Heart right ventricle (tissue), 16 donors: Measurements from ENCODE around the gene CSKMT. TPM values are rescaled to one million over a fixed set of nuclear protein-coding genes. Genes with fewer than 3 reads are reported as not detected.

ENCODE experiments used
- ATAC-seq, 8 donors: fragments of 200-7000 bp; cut with Tn5 transposase; one replicate each; pipeline ENCODE4 v1.9.1; 2020; ENCODE audit warnings: mild to moderate bottlenecking in 8 of 8, moderate library complexity in 8 of 8, moderate number of reproducible peaks in 1 of 8
- DNase-seq, 2 donors: peaks; one replicate each; pipeline ENCODE4 v3.0.0-alpha.2; 2020
- H3K27ac ChIP-seq, 10 donors: fragments of 200-600 bp; sonication (generic) in 2 of 10; one replicate each; pipeline versions ENCODE4 v1.5.0 to v1.8.0; 2020 to 2022; ENCODE audit warnings: mild to moderate bottlenecking in 3 of 10
- H3K27me3 ChIP-seq, 7 donors: fragments of 200-600 bp; one replicate each; pipeline ENCODE4 v1.8.0; 2021 to 2022; ENCODE audit warnings: mild to moderate bottlenecking in 2 of 7
- H3K36me3 ChIP-seq, 9 donors: fragments of 200-600 bp; sonication (generic) in 1 of 9; one replicate each; pipeline versions ENCODE4 v1.5.0 to v1.8.0; 2020 to 2022; ENCODE audit warnings: mild to moderate bottlenecking in 2 of 9
- H3K4me1 ChIP-seq, 9 donors: fragments of 200-600 bp; sonication (generic) in 1 of 9; one replicate each; pipeline versions ENCODE4 v1.5.0 to v1.8.0; 2020 to 2022; ENCODE audit warnings: mild to moderate bottlenecking in 4 of 9
- H3K4me3 ChIP-seq, 10 donors: fragments of 200-600 bp; sonication (generic) in 2 of 10; one replicate each; pipeline versions ENCODE4 v1.5.0 to v1.8.0; 2020 to 2022; ENCODE audit warnings: mild to moderate bottlenecking in 7 of 10, moderate library complexity in 2 of 10
- H3K9me3 ChIP-seq, 11 donors: fragments of 200-600 bp in 10 of 11; sonication (generic) in 2 of 11; one replicate each; pipeline versions ENCODE4 v1.5.0 to v1.8.0; 2013 to 2022; ENCODE audit warnings: mild to moderate bottlenecking in 2 of 11, control low read depth in 1 of 11, moderate library complexity in 1 of 11
- WGBS, 2 donors: extraction: QIAGEN DNeasy Blood & Tissue Kit; methylation state at CpG; one replicate each; pipeline ENCODE4 v1.1.7; 2013; ENCODE audit warnings: inconsistent platforms in 1 of 2; 5-methylcytosine and 5-hydroxymethylcytosine counted together
- intact Hi-C, 10 donors: fragments of 100-400 bp; cut with DNase I; formaldehyde crosslinking; loops; one replicate each; pipeline versions ENCODE4 v1.11.1 to v1.14.2; 2022
- polyA plus RNA-seq, 2 donors: library from polyadenylated mRNA; stranded (reverse); fragments of 200-250 nt; gene quantifications; one replicate each; pipeline ENCODE4 v1.2.3, GENCODE V29; 2013
- total RNA-seq, 10 donors: library from RNA; stranded (reverse); fragmentation: NEBNext Ultra II Directional in 3 of 10; extraction: Animal tissue kit (Norgen Biotek cat#: 25700) in 3 of 10; gene quantifications; one replicate each; pipeline versions ENCODE4 v1.2.1 to v1.2.4, GENCODE V29; 2021 to 2023
- TF ChIP-seq, protein P1 (sequence below), 9 donors: fragments of 200-600 bp; sonication (generic) in 2 of 9; IDR thresholded peaks; one replicate each; pipeline versions ENCODE4 v1.5.0 to v1.8.0; 2021 to 2022; ENCODE audit warnings: antibody characterized with exemption in 9 of 9, mild to moderate bottlenecking in 5 of 9, moderate library complexity in 1 of 9
- donor health status: Arrhythmogenic right ventricular cardiomyopathy.
- donor health status: ischemic (EF 13 %, LVEDD 7.1; RV severe dilation, severe dysfunction).
- donor health status: healthy with polysubstance abuse.
- donor health status: DM: no; HTN: yes; CAD: no.
- donor health status: DM: no; HTN: no; CAD: no.
- donor health status: ischemic (EF 25% LVEDD 6.9; RV normal size, moderate dysfunction).
- donor health status: ischemic (EF 25% LVEDD 5.7; RV mildly dilated, moderate dysfunction).
- donor health status: healthy.
- donor health status: DM: yes; HTN: yes; CAD: no.
- donor health status: Ischemic cardiomyopathy.
- donor health status: ischemic (EF 35%, LVEDD 5.7; RV mildly dilated, moderate dysfunction).
- donor health status: nonischemic (EF 11% LVEDD 7.7; RV severe dilation, severe dysfunction).
- donor health status: DM: yes; HTN: yes; CAD: no.
- donor health status: PGD.
- donor health status: ischemic (EF 29% LVEDD 5.4; RV normal size, mild dysfunction).
- donor health status: nonischemic (EF 23%, LVEDD 6.1; RV moderate dilation, normal function).

Gene CSKMT
- total and polyA plus RNA-seq, 12 donors: 2.4 to 15.7 (median 4.6) TPM

DNA sequence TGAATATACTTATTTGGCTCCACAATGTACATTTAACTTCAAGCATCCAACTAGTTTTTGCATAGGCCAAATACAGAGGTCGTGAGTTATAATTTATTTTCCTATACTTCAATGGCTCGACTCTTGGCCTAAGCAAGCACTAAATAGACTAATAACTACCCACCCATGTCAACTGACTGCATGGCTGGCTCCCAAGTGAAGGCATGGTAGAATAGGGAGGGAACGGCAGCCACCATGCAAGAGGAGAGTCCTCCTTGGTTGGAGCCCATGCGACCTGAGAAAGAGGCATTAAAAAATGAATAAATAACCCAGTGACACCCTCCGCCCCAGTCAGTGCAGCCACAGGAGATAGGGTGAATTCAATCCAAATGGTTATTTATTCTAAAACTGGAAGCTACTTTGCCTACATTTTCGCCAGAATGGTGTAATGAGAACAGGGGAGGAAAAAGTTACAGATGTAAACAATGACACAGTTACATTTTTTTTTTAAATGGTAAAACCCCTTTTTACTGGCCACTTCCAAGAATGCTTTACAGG lies 47.2 kb downstream of the CSKMT start:
- H3K36me3 ChIP-seq: peaks cover 0 to 73% (median 30%) of the 10 kb centered on the region in 9 donors
- H3K27ac ChIP-seq: peak overlapping the region in 8 of 10 donors; percentile 50 to 78 (median 64)
- no peaks in the 10 kb centered on the region for H3K27me3 ChIP-seq
- peaks cover 15 to 55% (median 33%) of the 10 kb centered on the region in 9 donors for H3K4me1 ChIP-seq
- TF ChIP-seq, protein P1, sequence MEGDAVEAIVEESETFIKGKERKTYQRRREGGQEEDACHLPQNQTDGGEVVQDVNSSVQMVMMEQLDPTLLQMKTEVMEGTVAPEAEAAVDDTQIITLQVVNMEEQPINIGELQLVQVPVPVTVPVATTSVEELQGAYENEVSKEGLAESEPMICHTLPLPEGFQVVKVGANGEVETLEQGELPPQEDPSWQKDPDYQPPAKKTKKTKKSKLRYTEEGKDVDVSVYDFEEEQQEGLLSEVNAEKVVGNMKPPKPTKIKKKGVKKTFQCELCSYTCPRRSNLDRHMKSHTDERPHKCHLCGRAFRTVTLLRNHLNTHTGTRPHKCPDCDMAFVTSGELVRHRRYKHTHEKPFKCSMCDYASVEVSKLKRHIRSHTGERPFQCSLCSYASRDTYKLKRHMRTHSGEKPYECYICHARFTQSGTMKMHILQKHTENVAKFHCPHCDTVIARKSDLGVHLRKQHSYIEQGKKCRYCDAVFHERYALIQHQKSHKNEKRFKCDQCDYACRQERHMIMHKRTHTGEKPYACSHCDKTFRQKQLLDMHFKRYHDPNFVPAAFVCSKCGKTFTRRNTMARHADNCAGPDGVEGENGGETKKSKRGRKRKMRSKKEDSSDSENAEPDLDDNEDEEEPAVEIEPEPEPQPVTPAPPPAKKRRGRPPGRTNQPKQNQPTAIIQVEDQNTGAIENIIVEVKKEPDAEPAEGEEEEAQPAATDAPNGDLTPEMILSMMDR (IDR thresholded peaks at IDR 0.05): no peak
- intact Hi-C loops: no loop called here
- H3K9me3 ChIP-seq: no peaks in the 10 kb centered on the region
- ATAC-seq (no peak), DNase-seq (no peak)
- WGBS, 2 donors: 84 to 88% methylated on average over 6 of the region's 6 CpGs
- H3K4me3 ChIP-seq: no peak overlapping the region

DNA sequence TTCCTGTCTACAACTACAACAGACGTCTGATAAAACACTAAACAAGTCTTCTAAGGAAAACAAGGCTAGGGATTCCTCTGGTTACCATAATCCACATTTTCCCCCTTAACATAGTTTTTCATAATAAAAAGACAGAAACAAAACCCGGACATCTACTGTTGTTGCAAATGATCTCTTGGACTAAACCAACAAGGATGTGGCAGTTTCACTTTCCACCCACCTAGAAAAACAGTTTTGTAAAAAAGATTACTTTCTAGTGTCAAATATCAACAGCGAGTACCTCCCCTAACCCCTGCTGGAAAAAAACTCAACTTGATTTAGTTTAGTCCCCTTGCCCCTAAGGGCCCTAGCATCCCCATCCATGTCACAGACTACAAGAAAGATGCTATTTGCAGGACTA lies 47.7 kb downstream of the CSKMT start:
- 69 to 81% methylated on average over 3 of the region's 3 CpGs for WGBS, 2 donors
- Histone ChIP-seq H3K4me3 (no peak overlapping the region), H3K4me1 (peaks cover 15 to 57% (median 33%) of the 10 kb centered on the region in 9 donors), H3K36me3 (peaks cover 0 to 79% (median 35%) of the 10 kb centered on the region in 9 donors), H3K27me3 (no peaks in the 10 kb centered on the region), H3K27ac (peak overlapping the region in 9 of 10 donors; percentile 19 to 78 (median 64)), H3K9me3 (no peaks in the 10 kb centered on the region)
- DNase-seq (no peak), ATAC-seq (no peak)
- intact Hi-C loops: no loop called here
- TF ChIP-seq, protein P1 (IDR thresholded peaks at IDR 0.05): no peak

DNA sequence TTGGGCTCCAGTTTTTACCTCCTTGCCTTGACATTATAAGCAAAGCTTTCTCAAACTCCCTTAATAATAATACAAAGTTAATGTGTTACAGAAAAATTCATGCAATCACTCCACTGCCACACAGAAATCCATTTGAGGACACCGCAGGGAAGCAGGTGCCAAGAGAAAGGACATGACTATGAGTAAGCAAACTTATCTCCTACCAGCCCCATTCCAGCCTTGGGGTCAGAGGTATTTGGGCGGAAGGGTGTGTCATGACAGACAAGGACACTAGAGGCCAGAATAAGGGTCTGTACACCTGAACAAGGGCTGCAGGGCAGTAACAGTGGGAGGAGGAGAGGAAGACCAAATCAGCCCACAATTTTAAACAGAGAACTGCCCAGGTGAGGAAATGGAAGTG lies 48.2 kb downstream of the CSKMT start:
- intact Hi-C loops: no loop called here
- peak in 2 of 8 donors; percentile 27 to 30 for ATAC-seq
- Histone ChIP-seq H3K27ac (peak overlapping the region in 9 of 10 donors; percentile 19 to 78 (median 64)), H3K36me3 (peaks cover 0 to 83% (median 40%) of the 10 kb centered on the region in 9 donors), H3K9me3 (no peaks in the 10 kb centered on the region), H3K27me3 (no peaks in the 10 kb centered on the region), H3K4me3 (no peak overlapping the region), H3K4me1 (peaks cover 13 to 54% (median 32%) of the 10 kb centered on the region in 9 donors)
- no peak for DNase-seq
- 55 to 65% methylated on average over 2 of the region's 2 CpGs for WGBS, 2 donors
- TF ChIP-seq, protein P1 (IDR thresholded peaks at IDR 0.05): no peak

DNA sequence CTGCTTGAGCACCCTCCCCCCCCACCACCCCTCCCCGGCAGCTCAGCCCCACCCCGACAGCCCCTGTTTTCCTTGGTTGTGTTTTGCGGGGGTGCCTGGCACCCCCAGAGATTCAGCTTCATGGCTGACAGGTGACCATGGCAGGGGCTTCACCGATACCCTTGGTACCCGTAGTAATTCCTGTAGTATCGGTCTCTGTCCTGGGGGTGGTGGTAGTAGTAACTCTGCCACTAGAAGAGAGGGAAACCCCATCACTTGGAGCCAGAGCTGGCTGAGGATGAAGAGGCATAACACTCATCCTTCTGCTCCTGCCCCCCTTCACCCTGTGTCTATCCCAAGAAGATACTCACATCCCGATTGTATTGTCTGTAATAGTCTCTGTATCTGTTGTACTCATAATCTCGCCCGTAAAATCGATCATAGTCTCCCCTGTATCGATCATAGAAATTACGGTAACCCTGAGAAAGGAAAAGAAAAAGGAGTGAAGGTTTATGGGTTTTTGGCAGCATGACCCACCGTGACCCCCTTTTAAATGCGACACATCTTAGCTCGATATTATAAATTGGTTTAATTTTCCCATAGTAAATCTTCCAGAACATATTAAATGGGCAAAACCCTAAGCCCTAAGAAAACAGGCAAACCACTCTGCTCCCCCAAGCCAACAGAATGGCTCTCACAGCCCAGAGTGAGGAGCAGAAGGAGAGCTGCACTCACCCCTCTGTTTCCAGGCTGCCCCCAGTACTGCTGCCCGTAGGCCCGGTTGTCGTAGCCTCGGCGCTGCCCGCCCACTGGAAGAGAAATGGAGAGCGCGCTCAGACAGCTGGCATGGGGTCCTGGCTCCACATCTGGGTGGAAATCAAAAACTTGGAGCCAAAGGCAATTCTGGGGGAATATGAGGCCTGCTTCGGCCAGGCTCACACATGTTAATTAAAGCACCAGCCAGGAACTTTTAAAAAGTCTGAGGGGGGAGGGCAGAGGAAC lies 50.3 kb downstream of the CSKMT start:
- H3K27ac ChIP-seq: no peak overlapping the region
- 90 to 91% methylated on average over 24 of the region's 24 CpGs for WGBS, 2 donors

More for the DNA sequence above, 50.3 kb downstream of the CSKMT start:
- Histone ChIP-seq H3K4me3 (no peak overlapping the region), H3K27me3 (no peaks in the 10 kb centered on the region), H3K9me3 (no peaks in the 10 kb centered on the region), H3K36me3 (peaks cover 4 to 100% (median 59%) of the 10 kb centered on the region in 9 donors), H3K4me1 (peaks cover 0 to 38% (median 18%) of the 10 kb centered on the region in 9 donors)
- intact Hi-C loops: no loop called here
- DNase-seq (no peak), ATAC-seq (no peak)
- TF ChIP-seq, protein P1 (IDR thresholded peaks at IDR 0.05): no peak
